Vagina (tissue), 2 donors: ENCODE results near the gene EXOSC2.

ENCODE experiments used
- POLR2A ChIP-seq, 2 donors: fragments of 450-650 bp; IDR thresholded peaks; one replicate each; pipeline ENCODE4 v1.6.1; 2017; ENCODE audit warnings: antibody characterized with exemption in 2 of 2, mild to moderate bottlenecking in 2 of 2, moderate library complexity in 2 of 2
- POLR2AphosphoS5 ChIP-seq, 2 donors: sonication (generic); formaldehyde crosslinking; IDR thresholded peaks; one replicate each; pipeline ENCODE4 v1.9.0; 2017; ENCODE audit warnings: antibody characterized with exemption in 2 of 2, mild to moderate bottlenecking in 2 of 2, low read depth in 1 of 2; ENCODE audit not compliant: insufficient read depth in 1 of 2
- TF ChIP-seq, protein P1 (sequence below), 3 experiments: fragments of 450-650 bp in 2 of 3; fragments of 200-600 bp in 1 of 3; sonication (generic) in 1 of 3; IDR thresholded peaks; one replicate each; pipeline ENCODE4 v1.5.1; 2017 to 2019; ENCODE audit warnings: antibody characterized with exemption in 3 of 3, mild to moderate bottlenecking in 2 of 3, moderate library complexity in 2 of 3

DNA sequence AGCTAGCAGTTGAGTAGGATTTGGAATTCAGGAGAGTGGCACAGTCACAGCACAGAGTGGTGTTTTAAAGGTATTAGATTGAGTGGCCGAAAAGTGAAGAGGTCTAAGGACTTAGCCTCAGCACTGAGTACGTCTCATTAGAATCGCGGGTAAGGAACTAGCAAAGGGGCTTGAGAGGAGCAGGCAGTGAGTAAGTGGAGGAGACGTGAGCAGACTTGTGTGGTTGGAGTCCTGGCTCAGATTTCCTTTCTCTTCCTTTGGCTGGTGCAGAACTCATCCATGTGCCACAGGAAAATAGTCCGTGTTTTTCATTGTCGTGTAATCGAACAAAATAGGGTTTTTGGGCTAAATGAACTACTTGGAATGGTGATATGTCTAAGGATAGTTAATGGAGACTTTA is 3.4 kb downstream of the EXOSC2 start:
- TF ChIP-seq, protein P1, sequence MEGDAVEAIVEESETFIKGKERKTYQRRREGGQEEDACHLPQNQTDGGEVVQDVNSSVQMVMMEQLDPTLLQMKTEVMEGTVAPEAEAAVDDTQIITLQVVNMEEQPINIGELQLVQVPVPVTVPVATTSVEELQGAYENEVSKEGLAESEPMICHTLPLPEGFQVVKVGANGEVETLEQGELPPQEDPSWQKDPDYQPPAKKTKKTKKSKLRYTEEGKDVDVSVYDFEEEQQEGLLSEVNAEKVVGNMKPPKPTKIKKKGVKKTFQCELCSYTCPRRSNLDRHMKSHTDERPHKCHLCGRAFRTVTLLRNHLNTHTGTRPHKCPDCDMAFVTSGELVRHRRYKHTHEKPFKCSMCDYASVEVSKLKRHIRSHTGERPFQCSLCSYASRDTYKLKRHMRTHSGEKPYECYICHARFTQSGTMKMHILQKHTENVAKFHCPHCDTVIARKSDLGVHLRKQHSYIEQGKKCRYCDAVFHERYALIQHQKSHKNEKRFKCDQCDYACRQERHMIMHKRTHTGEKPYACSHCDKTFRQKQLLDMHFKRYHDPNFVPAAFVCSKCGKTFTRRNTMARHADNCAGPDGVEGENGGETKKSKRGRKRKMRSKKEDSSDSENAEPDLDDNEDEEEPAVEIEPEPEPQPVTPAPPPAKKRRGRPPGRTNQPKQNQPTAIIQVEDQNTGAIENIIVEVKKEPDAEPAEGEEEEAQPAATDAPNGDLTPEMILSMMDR (IDR thresholded peaks at IDR 0.05): no peak
- TF ChIP-seq POLR2A (IDR thresholded peaks at IDR 0.05): no peak
- TF ChIP-seq POLR2AphosphoS5 (IDR thresholded peaks at IDR 0.05; ENCODE audit: insufficient read depth in 1 of 2, low read depth in 1 of 2): no peak
